Measurements from ENCODE around the gene PNPLA6.
A peak's percentile ranks its signal among the peaks of the same experiment; 100 is the strongest.

PNPLA6 gene

DNA sequence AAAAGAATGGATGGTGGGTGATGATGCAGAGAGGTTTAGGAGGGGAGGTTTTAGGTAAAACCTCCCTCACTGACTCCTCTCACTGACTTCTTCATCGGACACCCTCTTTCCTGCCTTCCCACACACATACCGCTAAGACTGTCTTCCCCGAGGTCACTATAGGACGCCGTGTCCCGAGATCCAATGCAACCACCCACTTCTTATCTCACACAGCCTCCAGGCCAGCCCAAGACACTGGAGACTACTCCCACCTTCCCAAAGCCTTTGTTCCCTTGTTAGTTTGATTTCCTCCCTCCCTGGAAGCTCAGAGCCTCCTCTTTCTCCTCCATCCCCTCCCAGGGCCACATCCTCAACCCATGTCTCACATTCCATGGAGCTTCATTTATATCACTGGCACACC, 43.7 kb downstream of the PNPLA6 start:
- TF ChIP-seq ZNF384 (IDR thresholded peaks at IDR 0.05) = no peak
- TF ChIP-seq FOXK2 (IDR thresholded peaks at IDR 0.05) = no peak
- no peak for TF ChIP-seq SUZ12 (IDR thresholded peaks at IDR 0.05)
- no peak for TF ChIP-seq ARNT (IDR thresholded peaks at IDR 0.05)
- TF ChIP-seq, protein P1, sequence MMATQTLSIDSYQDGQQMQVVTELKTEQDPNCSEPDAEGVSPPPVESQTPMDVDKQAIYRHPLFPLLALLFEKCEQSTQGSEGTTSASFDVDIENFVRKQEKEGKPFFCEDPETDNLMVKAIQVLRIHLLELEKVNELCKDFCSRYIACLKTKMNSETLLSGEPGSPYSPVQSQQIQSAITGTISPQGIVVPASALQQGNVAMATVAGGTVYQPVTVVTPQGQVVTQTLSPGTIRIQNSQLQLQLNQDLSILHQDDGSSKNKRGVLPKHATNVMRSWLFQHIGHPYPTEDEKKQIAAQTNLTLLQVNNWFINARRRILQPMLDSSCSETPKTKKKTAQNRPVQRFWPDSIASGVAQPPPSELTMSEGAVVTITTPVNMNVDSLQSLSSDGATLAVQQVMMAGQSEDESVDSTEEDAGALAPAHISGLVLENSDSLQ (IDR thresholded peaks at IDR 0.05) = no peak
- no peak for TF ChIP-seq SP1 (IDR thresholded peaks at IDR 0.05)
- no peak for TF ChIP-seq FOXM1 (IDR thresholded peaks at IDR 0.05; ENCODE audit: borderline replicate concordance)
- DNase-seq (ENCODE audit: extremely low spot score) = no peak
- CTCF ChIA-PET = interaction anchor here (1.2 kb wide), 1 partner anchor 11 kb away, joined by 3 read pairs; no protein-coding TSS in a partner anchor
- POLR2A ChIA-PET = no interaction called here

DNA sequence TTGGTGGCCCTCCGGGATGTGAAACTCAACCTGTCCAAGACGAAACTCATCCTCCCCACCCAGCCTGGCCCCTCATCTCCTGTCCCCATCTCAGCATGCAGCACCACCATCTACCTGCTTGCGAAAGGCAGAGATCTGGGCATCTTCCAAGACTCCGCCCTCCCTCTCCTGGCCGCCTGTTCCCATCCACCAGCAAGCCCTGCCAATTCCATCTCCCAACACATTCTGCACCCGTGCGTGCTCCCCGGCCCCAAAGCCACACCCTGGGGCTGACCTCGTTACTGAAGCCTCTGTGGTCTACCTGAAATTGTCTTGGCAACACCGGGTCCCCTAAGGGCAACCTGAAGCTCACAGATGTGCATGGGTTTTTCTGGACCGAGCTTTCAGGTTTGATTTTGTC, 46.9 kb downstream of the PNPLA6 start:
- DNase-seq (ENCODE audit: extremely low spot score) = no peak
- CTCF ChIA-PET = no interaction called here
- POLR2A ChIA-PET = no interaction called here
- TF ChIP-seq SUZ12 (IDR thresholded peaks at IDR 0.05) (no peak), LEF1 (IDR thresholded peaks at IDR 0.05; ENCODE audit: borderline replicate concordance) (no peak), FOXA1 (IDR thresholded peaks at IDR 0.05) (no peak), TARDBP (IDR thresholded peaks at IDR 0.05) (no peak), ARNT (IDR thresholded peaks at IDR 0.05) (no peak), CTBP1 (IDR thresholded peaks at IDR 0.05; ENCODE audit: borderline replicate concordance) (no peak), SP1 (IDR thresholded peaks at IDR 0.05) (no peak), ZNF384 (IDR thresholded peaks at IDR 0.05) (no peak), L3MBTL2 (conservative IDR thresholded peaks at IDR 0.05) (no peak), FOXM1 (IDR thresholded peaks at IDR 0.05; ENCODE audit: borderline replicate concordance) (no peak), NFRKB (IDR thresholded peaks at IDR 0.05) (no peak), BHLHE40 (IDR thresholded peaks at IDR 0.05; ENCODE audit: borderline replicate concordance) (no peak), FOXK2 (IDR thresholded peaks at IDR 0.05) (no peak), HDGF (IDR thresholded peaks at IDR 0.05; ENCODE audit: borderline replicate concordance) (no peak), ELF4 (IDR thresholded peaks at IDR 0.05) (no peak)
- TF ChIP-seq, protein P1 (IDR thresholded peaks at IDR 0.05) = no peak

DNA sequence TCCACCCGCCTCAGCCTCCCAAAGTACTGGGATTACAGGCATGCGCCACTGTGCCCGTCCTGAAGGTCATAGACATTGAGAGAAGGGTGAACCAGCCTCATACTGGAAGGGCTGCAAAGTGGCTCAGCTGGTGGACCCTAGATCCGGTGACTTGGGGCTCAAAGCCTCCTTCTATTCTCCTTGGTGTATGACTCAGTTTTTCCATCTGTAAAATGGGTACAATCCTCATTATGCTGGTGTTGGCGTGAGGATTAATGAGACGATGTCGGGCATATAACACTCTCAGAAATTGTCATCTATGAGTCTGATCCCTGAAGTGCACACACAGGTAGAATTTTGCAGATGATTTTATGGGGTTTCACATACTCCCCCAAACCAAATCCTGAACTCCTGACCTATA, 54.3 kb downstream of the PNPLA6 start:
- ChIA-PET CTCF (no interaction called here), POLR2A (no interaction called here)
- TF ChIP-seq, protein P1 (IDR thresholded peaks at IDR 0.05) = no peak
- TF ChIP-seq LEF1 (IDR thresholded peaks at IDR 0.05; ENCODE audit: borderline replicate concordance) = no peak
- TF ChIP-seq SUZ12 (IDR thresholded peaks at IDR 0.05) = no peak
- TF ChIP-seq FOXA1 (IDR thresholded peaks at IDR 0.05) = no peak
- no peak for TF ChIP-seq FOXK2 (IDR thresholded peaks at IDR 0.05)
- no peak for TF ChIP-seq ELF4 (IDR thresholded peaks at IDR 0.05)
- DNase-seq (ENCODE audit: extremely low spot score) = no peak

DNA sequence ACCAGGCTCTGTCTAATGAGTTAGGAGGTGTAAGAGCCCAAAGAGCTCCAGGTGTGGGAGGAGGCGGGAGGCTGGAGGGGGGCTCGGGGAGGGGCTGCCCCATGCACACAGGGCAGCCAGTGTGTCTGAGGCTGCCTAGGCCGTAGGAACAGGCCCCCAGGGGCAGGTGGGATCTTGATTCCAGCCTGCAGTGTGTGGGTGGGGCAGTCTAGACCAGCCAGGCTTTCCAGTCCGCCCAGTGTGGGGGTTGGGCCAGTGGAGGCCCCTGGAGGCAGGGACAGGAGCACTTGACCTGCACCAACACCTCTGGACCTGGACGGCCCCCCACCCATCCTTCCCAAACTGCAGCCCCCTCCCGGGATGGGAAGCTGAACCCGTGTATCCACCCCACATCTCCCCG, 54.7 kb downstream of the PNPLA6 start:
- DNase-seq (ENCODE audit: extremely low spot score) = no peak
- ChIA-PET POLR2A (no interaction called here), CTCF (no interaction called here)
- no peak for TF ChIP-seq FOXA1 (IDR thresholded peaks at IDR 0.05)

DNA sequence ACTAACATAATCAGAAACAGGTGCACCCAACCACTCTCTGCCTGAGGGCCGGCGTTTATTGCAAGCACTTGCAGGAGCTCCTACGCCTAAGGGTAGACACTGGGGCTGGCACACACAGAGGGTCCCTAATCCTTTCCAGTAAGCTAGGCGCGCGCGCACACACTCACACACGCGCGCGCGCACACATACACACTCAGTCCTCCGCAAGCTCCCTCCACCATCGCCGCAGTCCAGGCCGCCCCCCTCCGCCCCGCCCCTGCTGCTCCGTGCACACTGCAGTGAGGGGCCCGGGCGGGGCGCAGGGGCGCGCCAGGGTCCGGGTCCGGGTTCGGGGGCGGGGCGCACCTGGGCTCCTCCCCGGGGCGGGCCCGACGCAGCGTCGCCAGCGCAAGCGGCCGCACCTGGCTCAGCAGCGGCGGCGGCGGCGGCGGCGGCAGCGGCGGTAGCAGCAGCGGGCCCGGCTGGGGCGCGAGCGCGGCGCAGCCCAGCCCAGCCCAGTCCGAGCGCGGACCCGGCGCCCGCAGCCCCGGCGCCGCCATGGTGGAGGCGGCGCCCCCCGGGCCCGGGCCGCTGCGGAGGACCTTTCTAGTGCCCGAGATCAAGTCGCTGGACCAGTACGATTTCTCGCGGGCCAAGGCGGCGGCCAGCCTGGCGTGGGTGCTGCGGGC, 60.1 kb downstream of the PNPLA6 start, which contains the start of gene CAMSAP3:
Gene CAMSAP3 (plus strand): TSS at position 398 of the 668 bp plus-strand sequence. CDS start 140 bp downstream, at position 538.
- CTCF ChIA-PET = no interaction called here
- DNase-seq (ENCODE audit: extremely low spot score) = peak; percentile 68
- TF ChIP-seq SP1 (IDR thresholded peaks at IDR 0.05) = no peak
- no peak for TF ChIP-seq HDGF (IDR thresholded peaks at IDR 0.05; ENCODE audit: borderline replicate concordance)
- POLR2A ChIA-PET = interaction anchor here (1.0 to 2.6 kb wide), 3 partner anchors 9 to 34 kb away, joined by 3 to 10 read pairs (median 9); partner anchors contain the start of genes PET100 and XAB2

DNA sequence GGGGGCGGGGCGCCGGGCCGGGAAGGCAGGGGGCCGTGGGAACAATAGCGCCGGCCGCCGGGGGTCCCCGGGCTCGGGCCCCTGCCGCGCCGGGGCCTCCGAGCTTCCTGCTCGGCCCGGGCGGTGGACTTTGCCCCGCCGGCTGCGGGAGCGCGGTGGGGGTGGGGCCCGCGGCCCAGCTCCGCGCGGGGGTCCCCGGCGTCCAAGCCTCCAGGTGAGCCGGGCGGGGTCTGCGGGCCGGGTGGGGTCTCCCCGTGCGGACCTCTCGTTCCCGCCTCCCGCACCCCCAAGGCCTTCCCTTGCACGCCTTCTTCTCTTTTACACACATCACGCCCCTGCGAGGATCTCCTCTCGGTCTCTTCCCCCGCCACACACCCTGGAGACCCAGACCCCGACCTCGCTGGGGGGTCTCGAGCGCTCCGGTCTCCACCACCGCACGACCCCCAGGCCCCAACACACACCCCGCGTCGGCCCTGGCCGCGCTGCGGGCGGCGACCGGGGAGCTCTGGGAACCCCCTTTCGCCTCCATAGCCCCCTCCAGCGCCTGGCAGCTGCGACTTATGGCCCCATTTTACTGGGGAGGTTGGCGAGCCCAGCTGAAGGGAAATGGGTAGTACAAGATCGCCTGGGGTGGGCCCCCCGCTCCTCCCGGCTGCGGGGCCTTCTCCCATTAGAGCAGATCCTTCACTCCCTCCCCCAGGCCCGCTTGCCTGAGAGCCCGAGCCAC, 60.9 kb downstream of the PNPLA6 start:
- no peak for DNase-seq (ENCODE audit: extremely low spot score)
- ChIA-PET POLR2A (interaction anchor here (1.6 to 2.6 kb wide), 2 partner anchors 9 to 33 kb away, joined by 9 to 10 read pairs; partner anchors contain the start of genes PET100 and XAB2), CTCF (interaction anchor here (0.7 kb wide), 2 partner anchors 9 to 28 kb away, joined by 4 to 6 read pairs; no protein-coding TSS in a partner anchor)
- TF ChIP-seq, protein P1 (IDR thresholded peaks at IDR 0.05) = no peak
- no peak for TF ChIP-seq NFRKB (IDR thresholded peaks at IDR 0.05)
- no peak for TF ChIP-seq LEF1 (IDR thresholded peaks at IDR 0.05; ENCODE audit: borderline replicate concordance)
- no peak for TF ChIP-seq HDGF (IDR thresholded peaks at IDR 0.05; ENCODE audit: borderline replicate concordance)
- no peak for TF ChIP-seq ELF4 (IDR thresholded peaks at IDR 0.05)
- no peak for TF ChIP-seq ZNF384 (IDR thresholded peaks at IDR 0.05)
- TF ChIP-seq SP1 (IDR thresholded peaks at IDR 0.05) = no peak
- no peak for TF ChIP-seq CTBP1 (IDR thresholded peaks at IDR 0.05; ENCODE audit: borderline replicate concordance)
- TF ChIP-seq SUZ12 (IDR thresholded peaks at IDR 0.05) = no peak
